NB4 (cell line): Measurements from ENCODE around the gene HCFC1.

ENCODE experiments used
- MYC ChIP-seq: IDR thresholded peaks from 2 replicates; pipeline ENCODE4 v1.6.1; 2011; ENCODE audit warnings: low read depth, low read length
- POLR2A ChIP-seq: IDR thresholded peaks from 2 replicates; pipeline ENCODE4 v1.6.1; 2011; ENCODE audit warnings: mild to moderate bottlenecking; ENCODE audit not compliant: insufficient read length; ENCODE audit errors: extremely low read depth
- TF ChIP-seq, protein P1 (sequence below): IDR thresholded peaks from one replicate; pipeline ENCODE4 v1.5.1; 2012; ENCODE audit warnings: low read depth, low read length
- TF ChIP-seq, protein P2 (sequence below): IDR thresholded peaks from 2 replicates; pipeline ENCODE4 v1.6.1; 2011; ENCODE audit warnings: low read depth, low read length

DNA sequence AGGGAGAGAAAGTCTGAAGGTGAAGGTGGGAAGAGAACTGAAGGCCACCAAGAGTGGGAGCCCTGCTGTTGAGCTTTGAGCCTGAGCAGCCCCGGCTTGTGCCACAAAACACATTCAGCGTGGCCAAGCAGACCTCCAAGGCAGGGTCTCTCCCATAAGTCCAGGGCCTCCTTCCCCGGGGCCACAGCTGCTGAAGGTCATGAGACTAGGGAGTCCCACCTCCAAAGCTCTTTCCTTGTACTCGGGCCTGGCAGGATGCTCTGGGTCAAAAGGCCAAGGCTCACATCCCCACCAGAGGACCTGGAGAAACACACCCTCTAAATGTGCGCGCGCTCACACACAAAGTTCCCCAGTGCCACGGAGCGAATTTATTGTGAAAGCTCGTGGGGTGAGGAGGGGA, 42.0 kb downstream of the HCFC1 start:
- TF ChIP-seq POLR2A (no peak), MYC (no peak)
- TF ChIP-seq, protein P1, sequence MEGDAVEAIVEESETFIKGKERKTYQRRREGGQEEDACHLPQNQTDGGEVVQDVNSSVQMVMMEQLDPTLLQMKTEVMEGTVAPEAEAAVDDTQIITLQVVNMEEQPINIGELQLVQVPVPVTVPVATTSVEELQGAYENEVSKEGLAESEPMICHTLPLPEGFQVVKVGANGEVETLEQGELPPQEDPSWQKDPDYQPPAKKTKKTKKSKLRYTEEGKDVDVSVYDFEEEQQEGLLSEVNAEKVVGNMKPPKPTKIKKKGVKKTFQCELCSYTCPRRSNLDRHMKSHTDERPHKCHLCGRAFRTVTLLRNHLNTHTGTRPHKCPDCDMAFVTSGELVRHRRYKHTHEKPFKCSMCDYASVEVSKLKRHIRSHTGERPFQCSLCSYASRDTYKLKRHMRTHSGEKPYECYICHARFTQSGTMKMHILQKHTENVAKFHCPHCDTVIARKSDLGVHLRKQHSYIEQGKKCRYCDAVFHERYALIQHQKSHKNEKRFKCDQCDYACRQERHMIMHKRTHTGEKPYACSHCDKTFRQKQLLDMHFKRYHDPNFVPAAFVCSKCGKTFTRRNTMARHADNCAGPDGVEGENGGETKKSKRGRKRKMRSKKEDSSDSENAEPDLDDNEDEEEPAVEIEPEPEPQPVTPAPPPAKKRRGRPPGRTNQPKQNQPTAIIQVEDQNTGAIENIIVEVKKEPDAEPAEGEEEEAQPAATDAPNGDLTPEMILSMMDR, result no peak
- TF ChIP-seq, protein P2, sequence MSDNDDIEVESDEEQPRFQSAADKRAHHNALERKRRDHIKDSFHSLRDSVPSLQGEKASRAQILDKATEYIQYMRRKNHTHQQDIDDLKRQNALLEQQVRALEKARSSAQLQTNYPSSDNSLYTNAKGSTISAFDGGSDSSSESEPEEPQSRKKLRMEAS, result no peak
